NCI-H1092 treated with DMSO at 0.1 percent for 48 hours (cell line): Measurements from ENCODE around the gene TBC1D8.

Source experiments
- DNase-seq: peaks from one replicate; lab custom pipeline; 2025; lab: John Stamatoyannopoulos, UW

The TBC1D8 gene

GRCh38 chr2:101162561-101163330, 11.6 kb upstream of the TBC1D8 start:
- no peak for DNase-seq

GRCh38 chr2:101161658-101162057, 10.5 kb upstream of the TBC1D8 start:
- DNase-seq, result no peak

- no peak for DNase-seq
Observed at GRCh38 chr2:101160454-101160853, 9.3 kb upstream of the TBC1D8 start.

GRCh38 chr2:101159526-101159925, 8.3 kb upstream of the TBC1D8 start:
- no peak for DNase-seq

GRCh38 chr2:101157272-101157671, 6.1 kb upstream of the TBC1D8 start:
- no peak for DNase-seq

GRCh38 chr2:101153787-101154186, 2.6 kb upstream of the TBC1D8 start:
- no peak for DNase-seq

GRCh38 chr2:101153077-101153707, 2.0 kb upstream of the TBC1D8 start:
- no peak for DNase-seq

GRCh38 chr2:101152272-101153076, 1.3 kb upstream of the TBC1D8 start:
- peak; percentile 57 for DNase-seq

- DNase-seq, result no peak
Observed at GRCh38 chr2:101151859-101152271, 683 bp upstream of the TBC1D8 start.

- DNase-seq, result peak; percentile 12
Observed at GRCh38 chr2:101150306-101151145, 656 bp downstream of the TBC1D8 start.

GRCh38 chr2:101149241-101150192, 1.7 kb downstream of the TBC1D8 start:
- DNase-seq, result no peak

GRCh38 chr2:101148777-101149176, 2.4 kb downstream of the TBC1D8 start:
- no peak for DNase-seq

GRCh38 chr2:101147971-101148370, 3.2 kb downstream of the TBC1D8 start:
- DNase-seq, result no peak

GRCh38 chr2:101147062-101147461, 4.1 kb downstream of the TBC1D8 start:
- DNase-seq, result no peak

GRCh38 chr2:101146535-101146934, 4.6 kb downstream of the TBC1D8 start:
- DNase-seq, result no peak

- DNase-seq, result no peak
Observed at GRCh38 chr2:101145406-101145805, 5.8 kb downstream of the TBC1D8 start.

- no peak for DNase-seq
Observed at GRCh38 chr2:101142163-101142562, 9.0 kb downstream of the TBC1D8 start.

GRCh38 chr2:101140978-101141655, 10.1 kb downstream of the TBC1D8 start:
- DNase-seq, result no peak

GRCh38 chr2:101140237-101140636, 10.9 kb downstream of the TBC1D8 start:
- DNase-seq, result no peak

- no peak for DNase-seq
Observed at GRCh38 chr2:101139495-101139894, 11.7 kb downstream of the TBC1D8 start.
